ENCODE data around the gene ALDH3B2. TPM values are rescaled to one million over a fixed set of nuclear protein-coding genes. Genes with fewer than 3 reads are reported as not detected.

ALDH3B2 gene
- total RNA-seq, 8 experiments from 2014 or later = 0.08 to 0.57 (median 0.15) TPM; not detected in 4

DNA sequence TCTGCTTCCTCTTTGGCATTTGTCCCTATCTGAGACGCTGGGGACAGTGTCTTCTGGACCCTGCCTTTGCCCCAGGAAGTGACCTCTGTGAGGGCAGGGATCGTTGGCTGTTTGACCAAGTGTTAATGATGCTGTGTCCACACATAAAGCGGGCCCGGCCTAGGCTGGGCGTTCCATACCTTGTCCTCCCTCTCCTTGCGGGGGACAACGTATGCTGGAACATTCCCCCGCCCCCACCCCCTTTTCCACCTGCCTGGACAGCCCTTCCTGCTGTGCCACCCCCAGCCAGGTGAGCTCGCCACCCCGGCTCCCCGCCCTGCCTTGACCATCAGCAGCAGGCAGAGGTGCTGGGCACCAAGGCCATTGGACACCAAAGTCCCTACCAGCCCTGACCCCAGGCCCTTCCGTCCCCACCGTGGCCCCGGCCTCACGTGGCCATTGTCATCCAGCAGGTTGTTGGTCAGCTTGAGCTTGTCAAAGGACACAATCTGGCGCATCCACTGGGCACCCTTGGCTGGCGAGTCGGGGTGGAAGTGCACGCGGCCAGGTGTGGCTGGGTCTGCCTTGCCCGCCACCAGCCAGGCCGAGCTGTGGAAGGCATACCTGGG lies 40.6 kb downstream of the ALDH3B2 start:
- 92 to 100% (median 95%) methylated on average over 1 to 6 of the region's 22 CpGs; no CpG with 5 or more reads in 7 of the 10 experiments for WGBS, 10 experiments
- no peak for ATAC-seq (replicated peaks in 6 of 8)
- in situ Hi-C loops (cut with MboI; ENCODE audit: low pct_unique_long_range_greater_than_20kb in 2 of 9, low sequenced_read_pairs in 9 of 9, unreplicated experiment in 9 of 9) = loop anchor here in 1 of 9 experiments (25.0 kb wide), 1 partner anchor 153 kb away; no protein-coding TSS in a partner anchor
- Histone ChIP-seq H3K4me3 (no peak overlapping the region), H3K27ac (no peak overlapping the region), H3K4me1 (replicated peaks in 1 of 2) (peaks cover 9 to 10% of the 10 kb centered on the region in 2 donors)

- no peak for ATAC-seq (replicated peaks in 6 of 8)
- no peak overlapping the region for H3K27ac ChIP-seq
- in situ Hi-C loops (cut with MboI; ENCODE audit: low pct_unique_long_range_greater_than_20kb in 2 of 9, low sequenced_read_pairs in 9 of 9, unreplicated experiment in 9 of 9) = loop anchor here in 1 of 9 experiments (25.0 kb wide), 1 partner anchor 154 kb away; no protein-coding TSS in a partner anchor
- peaks cover 9 to 10% of the 10 kb centered on the region in 2 donors for H3K4me1 ChIP-seq (replicated peaks in 1 of 2)
- no peak overlapping the region for H3K4me3 ChIP-seq
- WGBS, 10 experiments = 80 to 100% (median 95%) methylated on average over 2 to 4 of the region's 30 CpGs; no CpG with 5 or more reads in 7 of the 10 experiments
These were observed 41.3 kb downstream of the ALDH3B2 start for GRCh38 chr11:67632982-67633755.

GRCh38 chr11:67632175-67632981 lies 42.0 kb downstream of the ALDH3B2 start:
- in situ Hi-C loops (cut with MboI; ENCODE audit: low pct_unique_long_range_greater_than_20kb in 2 of 9, low sequenced_read_pairs in 9 of 9, unreplicated experiment in 9 of 9) = loop anchor here in 1 of 9 experiments (25.0 kb wide), 1 partner anchor 155 kb away; no protein-coding TSS in a partner anchor
- H3K4me1 ChIP-seq (replicated peaks in 1 of 2) = peaks cover 9 to 13% of the 10 kb centered on the region in 2 donors
- peak overlapping the region in 1 of 2 donors; percentile 87 for H3K27ac ChIP-seq
- no peak for ATAC-seq (replicated peaks in 6 of 8)
- H3K4me3 ChIP-seq = no peak overlapping the region
- WGBS, 10 experiments = 40 to 100% (median 86%) methylated on average over 1 to 4 of the region's 12 CpGs; no CpG with 5 or more reads in 1 of the 10 experiments

GRCh38 chr11:67631853-67632174 lies 42.6 kb downstream of the ALDH3B2 start:
- Histone ChIP-seq H3K4me1 (replicated peaks in 1 of 2) (peaks cover 12 to 19% of the 10 kb centered on the region in 2 donors), H3K27ac (peak overlapping the region in 1 of 2 donors; percentile 87), H3K4me3 (no peak overlapping the region)
- in situ Hi-C loops (cut with MboI; ENCODE audit: low pct_unique_long_range_greater_than_20kb in 2 of 9, low sequenced_read_pairs in 9 of 9, unreplicated experiment in 9 of 9) = loop anchor here in 1 of 9 experiments (25.0 kb wide), 1 partner anchor 155 kb away; no protein-coding TSS in a partner anchor
- WGBS, 10 experiments = 92 to 100% (median 100%) methylated on average over 1 to 2 of the region's 2 CpGs; no CpG with 5 or more reads in 6 of the 10 experiments
- ATAC-seq (replicated peaks in 6 of 8) = no peak

DNA sequence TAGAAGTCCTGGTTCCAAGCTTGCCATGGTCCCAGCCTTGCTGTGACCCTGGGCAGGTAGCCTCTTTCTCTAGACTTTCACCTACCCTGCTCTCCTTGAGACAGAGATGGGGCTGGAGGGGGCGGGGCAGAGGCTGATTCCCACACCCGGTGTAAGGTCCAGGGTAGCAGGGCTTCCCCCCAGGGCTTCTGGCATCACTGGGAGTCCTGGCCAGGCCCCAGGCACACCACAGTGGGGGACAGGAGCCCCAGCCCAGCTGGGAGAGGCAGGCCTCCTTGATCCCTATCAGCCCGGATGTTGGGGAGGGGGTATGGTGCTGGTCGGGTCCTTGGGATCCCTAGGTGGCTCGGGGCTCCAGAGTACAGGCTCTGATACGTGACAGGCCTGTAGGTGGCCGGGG lies 43.0 kb downstream of the ALDH3B2 start:
- Histone ChIP-seq H3K4me1 (replicated peaks in 1 of 2) (peaks cover 14 to 22% of the 10 kb centered on the region in 2 donors), H3K4me3 (peak overlapping the region in 1 of 5 donors; percentile 58), H3K27ac (peak overlapping the region in 1 of 2 donors; percentile 87)
- in situ Hi-C loops (cut with MboI; ENCODE audit: low pct_unique_long_range_greater_than_20kb in 2 of 9, low sequenced_read_pairs in 9 of 9, unreplicated experiment in 9 of 9) = loop anchor here in 1 of 9 experiments (25.0 kb wide), 1 partner anchor 156 kb away; no protein-coding TSS in a partner anchor
- 52 to 100% (median 100%) methylated on average over 1 to 3 of the region's 7 CpGs; no CpG with 5 or more reads in 7 of the 10 experiments for WGBS, 10 experiments
- no peak for ATAC-seq (replicated peaks in 6 of 8)

DNA sequence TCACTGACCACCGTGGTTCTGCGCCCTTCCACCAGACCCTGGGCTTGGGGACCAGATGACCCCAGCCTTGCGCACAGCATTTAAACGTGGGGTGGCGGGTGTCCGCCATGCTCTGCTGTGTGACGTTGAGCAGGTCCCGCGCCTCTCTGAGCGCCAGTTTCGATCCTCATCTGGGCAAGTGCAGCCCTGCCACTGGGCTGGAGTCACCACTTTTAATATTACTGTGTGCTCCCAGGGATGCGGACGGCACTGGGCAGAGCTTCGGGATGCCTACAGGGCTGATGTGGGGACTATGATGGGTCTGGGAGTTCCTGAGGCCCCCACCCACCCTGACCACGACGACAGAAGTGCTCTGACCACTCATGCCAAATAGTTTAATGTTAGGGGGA lies 43.5 kb downstream of the ALDH3B2 start:
- Histone ChIP-seq H3K4me3 (peak overlapping the region; percentile 51 to 80 (median 59)), H3K4me1 (replicated peaks in 1 of 2) (peaks cover 14 to 22% of the 10 kb centered on the region in 2 donors), H3K27ac (peak overlapping the region; percentile 81 to 87)
- WGBS, 10 experiments = 28 to 62% (median 53%) methylated on average over 2 to 15 of the region's 16 CpGs; no CpG with 5 or more reads in 5 of the 10 experiments
- ATAC-seq (replicated peaks in 6 of 8) = no peak
- in situ Hi-C loops (cut with MboI; ENCODE audit: low pct_unique_long_range_greater_than_20kb in 2 of 9, low sequenced_read_pairs in 9 of 9, unreplicated experiment in 9 of 9) = loop anchor here in 1 of 9 experiments (25.0 kb wide), 1 partner anchor 156 kb away; no protein-coding TSS in a partner anchor

DNA sequence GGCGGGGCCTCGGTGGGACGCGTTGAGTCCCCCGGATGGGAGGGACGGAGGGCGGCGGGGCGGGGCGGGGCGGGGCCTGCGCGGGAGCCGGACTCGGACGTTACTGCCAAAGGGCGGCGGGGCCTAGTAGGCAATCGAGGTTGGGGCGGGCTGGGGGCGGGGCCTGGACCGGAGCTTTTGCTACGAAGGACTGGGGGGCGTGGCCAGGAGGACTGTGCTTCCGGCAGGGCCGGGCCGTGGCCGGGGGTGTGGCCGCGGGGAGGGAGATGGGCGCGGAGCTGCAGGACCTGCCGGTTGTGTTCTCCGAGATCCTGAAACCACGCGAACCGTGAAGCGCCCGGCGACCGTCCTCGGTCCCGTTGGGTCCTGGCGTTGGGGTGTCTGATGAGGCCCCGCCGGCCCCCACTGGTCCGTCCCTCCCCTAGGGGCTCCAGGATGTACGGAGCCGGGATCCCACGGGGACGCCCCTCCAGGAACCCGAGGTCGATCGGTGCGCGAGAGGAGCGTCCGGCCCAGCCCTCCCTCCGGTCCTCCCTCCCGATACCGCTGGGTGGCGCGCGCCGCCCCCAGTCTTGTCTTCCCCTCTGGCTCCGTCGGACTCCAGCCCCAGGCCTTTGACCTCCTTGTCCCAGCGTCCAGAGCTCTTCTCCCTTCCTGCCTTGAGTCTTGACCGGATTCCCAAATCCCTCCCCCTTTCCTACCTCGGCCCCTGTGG lies 44.0 kb downstream of the ALDH3B2 start:
- ATAC-seq (replicated peaks in 6 of 8) = peak; percentile 73 to 81 (median 78)
- in situ Hi-C loops (cut with MboI; ENCODE audit: low pct_unique_long_range_greater_than_20kb in 2 of 9, low sequenced_read_pairs in 9 of 9, unreplicated experiment in 9 of 9) = loop anchor here in 1 of 9 experiments (25.0 kb wide), 1 partner anchor 157 kb away; no protein-coding TSS in a partner anchor
- 0% methylated on average over 2 of the region's 70 CpGs; no CpG with 5 or more reads in 8 of the 10 experiments for WGBS, 10 experiments

DNA sequence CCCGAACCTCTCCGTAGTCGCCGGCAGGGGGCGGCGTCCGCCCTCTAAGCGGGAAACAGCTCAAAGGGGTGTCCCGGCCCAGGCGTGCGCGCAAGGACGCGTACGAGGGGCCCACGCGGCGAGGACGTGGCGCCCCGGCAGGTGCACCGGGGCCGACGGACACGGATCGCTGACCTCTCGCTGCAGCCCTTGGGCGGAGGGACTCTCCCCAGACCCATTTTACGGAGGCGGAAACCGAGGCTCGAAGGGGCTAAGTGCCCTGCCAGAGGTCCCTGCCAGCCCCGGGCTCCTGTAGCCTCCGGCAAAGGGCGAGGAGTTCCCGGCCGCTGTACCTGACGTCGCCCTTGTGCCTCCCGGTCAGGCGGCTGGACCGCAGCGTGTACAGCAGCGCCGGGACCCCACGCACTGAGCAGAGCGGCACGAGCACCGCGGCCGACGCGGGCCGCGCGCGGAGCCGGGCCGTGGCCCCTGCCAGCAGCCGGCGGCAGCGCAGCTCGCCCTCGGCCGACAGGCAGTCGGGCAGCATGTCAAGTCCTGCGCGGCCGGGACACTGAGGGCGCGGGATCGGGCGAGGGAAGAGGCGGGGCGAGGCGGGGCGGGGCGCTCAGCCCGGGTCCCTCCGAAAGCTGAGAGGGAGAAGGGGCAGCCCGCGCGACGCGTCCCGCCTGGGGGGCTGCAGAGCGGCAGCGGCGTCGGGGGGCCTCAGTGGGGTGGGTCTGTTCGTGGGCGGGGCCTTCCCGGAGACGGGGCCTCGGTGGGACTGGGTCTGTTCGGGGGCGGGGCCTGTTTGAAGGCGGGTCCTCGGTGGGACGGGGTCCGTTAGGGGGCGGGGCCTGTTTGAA lies 44.8 kb downstream of the ALDH3B2 start, which contains the start of gene NUDT8:
NUDT8 (minus strand) TSS at position 552 of the 842 bp plus-strand sequence; CDS start at position 526, 26 bp downstream.
- H3K4me3 ChIP-seq = peak within 1 kb of the TSS; percentile 51 to 80 (median 59)
- peak; percentile 61 to 75 (median 71) for ATAC-seq (replicated peaks in 6 of 8)
- peak within 1 kb of the TSS; percentile 81 to 87 for H3K27ac ChIP-seq
- in situ Hi-C loops (cut with MboI; ENCODE audit: low pct_unique_long_range_greater_than_20kb in 2 of 9, low sequenced_read_pairs in 9 of 9, unreplicated experiment in 9 of 9) = loop anchor here in 1 of 9 experiments (25.0 kb wide), 1 partner anchor 158 kb away; no protein-coding TSS in a partner anchor
- WGBS, 10 experiments = no CpG with 5 or more reads among the region's 102 CpGs
- H3K4me1 ChIP-seq (replicated peaks in 1 of 2) = peaks cover 14 to 22% of the 10 kb centered on the region in 2 donors

More for the DNA sequence above, 44.0 kb downstream of the ALDH3B2 start:
- H3K27ac ChIP-seq = peak overlapping the region; percentile 81 to 87
- H3K4me1 ChIP-seq (replicated peaks in 1 of 2) = peaks cover 14 to 22% of the 10 kb centered on the region in 2 donors
- H3K4me3 ChIP-seq = peak overlapping the region; percentile 51 to 80 (median 59)

GRCh38 chr11:67628710-67629385 lies 45.6 kb downstream of the ALDH3B2 start:
- in situ Hi-C loops (cut with MboI; ENCODE audit: low pct_unique_long_range_greater_than_20kb in 2 of 9, low sequenced_read_pairs in 9 of 9, unreplicated experiment in 9 of 9) = loop anchor here in 1 of 9 experiments (25.0 kb wide), 1 partner anchor 158 kb away; no protein-coding TSS in a partner anchor
- WGBS, 10 experiments = 10 to 100% (median 38%) methylated on average over 1 to 3 of the region's 25 CpGs; no CpG with 5 or more reads in 6 of the 10 experiments
- no peak overlapping the region for H3K27ac ChIP-seq
- ATAC-seq (replicated peaks in 6 of 8) = no peak
- H3K4me3 ChIP-seq = peak overlapping the region in 3 of 5 donors; percentile 51 to 80 (median 62)
- peaks cover 14 to 24% of the 10 kb centered on the region in 2 donors for H3K4me1 ChIP-seq (replicated peaks in 1 of 2)

DNA sequence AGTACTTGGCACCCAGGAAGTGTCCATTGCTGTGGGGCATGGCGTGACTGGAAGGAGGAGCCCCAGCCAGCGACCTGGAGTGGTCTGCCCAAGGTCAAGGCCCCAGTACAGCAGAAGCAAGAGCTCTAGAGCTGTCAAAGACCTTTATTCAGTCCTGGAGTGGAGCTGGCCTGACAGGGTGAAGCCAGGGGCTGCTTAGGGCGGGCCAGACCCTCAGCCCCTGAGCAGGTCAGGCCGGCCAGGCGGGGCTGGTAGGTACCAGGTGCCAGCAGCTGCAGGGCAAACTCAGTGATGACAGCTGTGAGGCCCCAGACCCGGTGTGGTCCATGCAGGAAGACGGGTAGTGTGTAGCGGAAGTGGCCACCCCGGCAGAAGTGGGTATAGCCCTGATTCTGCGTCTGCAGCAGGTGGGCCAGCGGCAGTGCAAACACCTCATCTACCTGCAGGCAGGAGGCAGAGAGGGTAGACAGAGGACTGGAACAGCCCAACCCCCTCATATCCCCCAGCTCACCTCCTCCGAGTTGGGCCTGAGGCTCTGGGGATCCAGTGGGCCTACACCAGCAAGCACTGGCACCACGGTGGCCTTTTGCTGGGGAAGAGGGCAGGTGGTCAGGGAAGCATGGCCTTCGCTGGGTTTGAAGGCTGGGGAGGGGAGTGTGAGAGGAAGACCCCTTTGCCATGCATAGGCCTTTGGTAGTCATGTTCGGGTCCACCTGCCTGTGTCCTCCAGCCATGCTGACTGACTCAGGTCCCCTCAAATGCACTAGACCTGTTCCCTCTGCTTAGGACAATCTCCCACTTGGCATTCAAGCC lies 46.4 kb downstream of the ALDH3B2 start:
- peak overlapping the region in 1 of 2 donors; percentile 47 for H3K27ac ChIP-seq
- in situ Hi-C loops (cut with MboI; ENCODE audit: low pct_unique_long_range_greater_than_20kb in 2 of 9, low sequenced_read_pairs in 9 of 9, unreplicated experiment in 9 of 9) = loop anchor here in 1 of 9 experiments (25.0 kb wide), 1 partner anchor 159 kb away; no protein-coding TSS in a partner anchor
- 70 to 100% (median 100%) methylated on average over 1 to 5 of the region's 15 CpGs; no CpG with 5 or more reads in 3 of the 10 experiments for WGBS, 10 experiments
- no peak for ATAC-seq (replicated peaks in 6 of 8)
- H3K4me1 ChIP-seq (replicated peaks in 1 of 2) = peaks cover 14 to 29% of the 10 kb centered on the region in 2 donors
- H3K4me3 ChIP-seq = no peak overlapping the region
